GM19351 (cell line): ENCODE measurements around the gene PACSIN2.
"Not testable (repeated sequence)": the region's sequence is repeated elsewhere in the genome, so short reads cannot be mapped to it uniquely, and the experiment has no call there.

Experiments used
- ATAC-seq: cut with Tn5 transposase; IDR thresholded peaks from one replicate; pipeline ENCODE4 v1.9.1; 2021; ENCODE audit warnings: mild to moderate bottlenecking, moderate library complexity; ENCODE audit not compliant: unreplicated experiment

The PACSIN2 gene

DNA sequence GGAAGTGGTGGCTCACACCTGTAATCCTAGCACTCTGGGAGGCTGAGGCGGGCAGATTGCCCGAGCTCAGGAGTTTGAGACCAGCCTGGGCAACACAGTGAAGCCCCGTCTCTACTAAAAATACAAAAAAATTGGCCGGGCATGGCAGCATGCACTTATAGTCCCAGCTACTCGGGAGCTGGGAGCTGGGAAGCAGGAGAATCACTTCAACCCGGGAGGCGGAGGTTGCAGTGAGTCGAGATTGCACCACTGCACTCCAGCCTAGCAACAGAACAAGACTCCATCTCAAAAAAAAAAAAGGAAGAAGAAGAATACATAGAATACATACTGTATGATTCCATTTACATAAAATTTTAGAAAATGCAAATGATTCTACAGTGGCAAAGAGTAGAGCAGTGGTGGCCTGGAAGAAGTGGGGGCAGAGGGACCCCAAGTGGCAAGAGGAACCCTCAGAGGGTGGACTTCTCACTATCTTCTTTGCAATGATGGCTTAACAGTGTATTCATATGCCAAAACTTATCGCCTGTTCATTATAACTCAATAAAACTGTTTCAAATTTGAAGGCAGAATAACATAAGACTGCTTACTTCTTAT, 22.0 kb downstream of the PACSIN2 start:
- no peak for ATAC-seq

DNA sequence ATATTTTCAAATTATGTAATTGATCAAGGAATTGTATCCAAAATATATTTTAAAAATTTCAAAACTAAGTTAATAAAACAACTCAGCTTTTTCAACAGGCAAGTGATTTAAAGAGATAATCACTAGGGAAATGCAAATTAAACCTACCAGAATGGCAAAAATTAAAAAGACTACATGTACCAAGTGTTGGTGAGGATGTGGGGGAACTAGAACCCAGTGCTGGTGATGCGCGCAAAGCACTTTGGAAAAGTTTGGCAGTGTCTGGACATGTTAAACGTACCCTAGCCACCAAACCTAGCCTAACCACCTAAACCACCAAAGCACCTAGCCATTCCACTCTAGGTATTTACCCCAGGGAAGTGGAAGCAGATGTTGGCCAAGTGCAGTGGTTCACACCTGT, 22.9 kb downstream of the PACSIN2 start:
- no peak for ATAC-seq

GRCh38 chr22:42991010-42991651, 23.8 kb downstream of the PACSIN2 start:
- ATAC-seq: no peak

DNA sequence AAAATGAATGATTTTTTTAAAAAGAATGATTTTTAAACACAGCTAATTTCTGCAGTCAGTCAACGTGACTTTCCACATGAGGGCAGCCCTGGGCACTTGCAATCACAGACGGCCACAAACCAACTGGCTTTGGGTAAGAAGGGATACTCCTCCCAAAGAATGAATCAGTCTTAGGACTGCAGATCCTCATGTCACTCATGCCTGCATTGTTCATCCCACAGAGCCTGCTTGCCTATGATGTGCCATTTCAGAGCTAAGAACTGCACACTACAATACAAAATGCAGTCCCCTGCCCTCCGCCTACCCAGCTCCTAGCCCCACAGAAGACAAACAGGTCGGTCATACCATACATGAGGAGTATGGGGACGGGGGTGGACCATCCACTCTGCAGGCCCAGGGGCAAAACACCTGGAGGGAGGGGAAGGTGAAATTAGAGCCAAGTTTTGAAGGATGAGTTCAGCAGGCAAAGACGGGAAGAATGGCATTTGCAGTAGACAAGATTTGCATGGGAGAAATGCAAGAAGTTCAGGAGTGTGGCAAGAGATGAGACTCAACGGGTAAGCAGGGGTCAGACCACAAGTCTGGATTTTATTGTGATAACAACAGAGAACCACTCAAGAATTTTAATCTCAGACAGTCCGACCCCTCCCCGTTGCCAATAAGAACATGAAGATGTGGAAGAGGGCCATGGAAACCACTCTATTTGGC, 24.7 kb downstream of the PACSIN2 start:
- no peak for ATAC-seq

DNA sequence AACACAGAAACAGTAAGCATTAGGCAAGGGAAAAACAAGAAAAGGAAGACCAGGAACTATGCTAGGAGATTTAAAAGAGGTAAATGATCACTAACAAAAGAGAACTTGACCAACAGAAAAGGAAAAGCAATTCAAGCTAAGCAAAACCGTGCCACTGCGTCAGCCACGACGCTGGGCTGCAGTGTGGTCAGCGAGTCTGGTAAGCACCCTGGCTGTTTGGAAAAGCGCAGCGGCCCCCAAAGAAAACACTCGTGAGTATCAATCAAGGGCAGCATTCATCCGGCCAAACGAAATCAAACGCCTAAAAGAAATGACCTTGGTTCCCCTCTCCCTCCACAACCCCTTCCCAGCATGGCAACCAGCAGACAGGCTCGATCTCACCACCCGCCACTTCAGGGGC, 28.8 kb downstream of the PACSIN2 start:
- ATAC-seq: no peak

GRCh38 chr22:42985531-42985905, 29.4 kb downstream of the PACSIN2 start:
- ATAC-seq: no peak

- ATAC-seq: no peak
These were observed 30.0 kb downstream of the PACSIN2 start for GRCh38 chr22:42984814-42985530.

DNA sequence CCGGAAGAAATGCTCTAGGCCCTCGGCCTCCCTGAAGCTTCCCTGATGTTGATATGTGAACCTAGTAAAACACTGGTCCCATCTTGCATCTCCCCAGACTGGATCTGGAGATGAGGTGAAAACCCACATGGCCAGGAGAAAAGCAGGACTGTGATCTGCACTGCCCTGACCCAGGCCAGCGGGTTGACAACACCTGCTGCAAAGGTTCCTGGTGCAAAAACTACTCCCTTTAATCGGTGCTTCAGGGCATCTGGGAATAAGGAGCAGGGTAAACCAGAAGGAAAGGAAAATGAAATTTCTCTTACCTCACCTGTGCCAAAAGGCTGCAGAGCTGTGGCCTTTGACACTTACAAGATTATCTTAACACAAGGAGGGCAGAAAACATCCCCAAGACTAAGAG, 30.6 kb downstream of the PACSIN2 start:
- ATAC-seq: no peak

DNA sequence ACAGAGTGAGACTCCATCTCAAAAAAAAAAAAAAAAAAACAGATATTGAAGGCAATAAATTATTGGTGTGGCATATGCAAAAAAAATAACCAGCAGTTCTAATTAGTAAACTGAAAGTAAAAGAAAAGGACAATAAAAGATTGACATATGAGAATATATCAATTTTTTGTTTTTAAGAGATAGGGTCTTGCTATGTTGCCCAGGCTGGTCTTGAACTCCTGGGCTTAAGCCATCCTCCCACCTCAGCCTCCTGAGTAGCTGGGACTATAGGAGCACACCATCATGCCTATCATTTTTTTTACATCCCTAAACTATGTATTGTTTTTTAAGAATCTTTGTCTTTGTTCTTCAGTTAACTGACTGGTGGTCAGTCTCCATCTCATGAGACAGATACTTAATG, 31.5 kb downstream of the PACSIN2 start:
- ATAC-seq: no peak

DNA sequence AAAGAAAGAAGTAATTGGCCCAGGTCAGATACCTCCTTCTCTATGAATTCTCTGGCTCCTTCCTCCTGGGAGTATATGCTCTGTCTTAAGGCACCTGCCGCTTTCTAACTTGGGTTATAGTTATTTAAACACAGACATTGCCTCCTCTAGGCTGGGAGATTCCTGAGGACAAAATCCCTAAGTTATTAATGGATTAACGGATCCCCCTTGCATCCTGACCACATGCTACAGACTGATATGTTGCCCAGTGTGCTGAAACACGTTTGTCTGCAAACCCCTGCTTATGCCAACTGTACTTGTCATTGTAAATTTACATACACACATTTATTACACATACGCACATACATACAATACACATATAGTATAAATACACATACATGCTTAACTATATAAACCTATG, 35.3 kb downstream of the PACSIN2 start:
- no peak for ATAC-seq

- ATAC-seq: no peak
These were observed 36.4 kb downstream of the PACSIN2 start for GRCh38 chr22:42978453-42979103.

DNA sequence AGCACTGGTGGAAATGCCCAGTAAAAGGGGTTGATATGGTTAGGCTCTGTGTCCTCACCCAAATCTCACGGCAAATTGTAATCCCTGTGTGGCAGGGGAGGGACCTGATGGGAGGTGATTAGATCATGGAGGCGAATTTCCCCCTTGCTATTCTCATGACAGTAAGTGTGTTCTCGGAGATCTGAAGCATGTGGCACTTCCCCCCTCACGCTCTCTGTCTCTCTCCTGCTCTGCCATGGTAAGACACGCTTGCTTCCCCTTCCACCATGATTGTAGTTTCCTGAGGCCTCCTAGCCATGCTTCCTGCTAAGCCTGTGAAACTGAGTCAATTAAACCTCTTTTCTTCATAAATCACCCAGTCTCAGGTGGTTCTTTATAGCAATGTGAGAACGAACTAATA, 37.4 kb downstream of the PACSIN2 start:
- no peak for ATAC-seq

- no peak for ATAC-seq
These were observed 38.6 kb downstream of the PACSIN2 start for GRCh38 chr22:42976217-42976933.

DNA sequence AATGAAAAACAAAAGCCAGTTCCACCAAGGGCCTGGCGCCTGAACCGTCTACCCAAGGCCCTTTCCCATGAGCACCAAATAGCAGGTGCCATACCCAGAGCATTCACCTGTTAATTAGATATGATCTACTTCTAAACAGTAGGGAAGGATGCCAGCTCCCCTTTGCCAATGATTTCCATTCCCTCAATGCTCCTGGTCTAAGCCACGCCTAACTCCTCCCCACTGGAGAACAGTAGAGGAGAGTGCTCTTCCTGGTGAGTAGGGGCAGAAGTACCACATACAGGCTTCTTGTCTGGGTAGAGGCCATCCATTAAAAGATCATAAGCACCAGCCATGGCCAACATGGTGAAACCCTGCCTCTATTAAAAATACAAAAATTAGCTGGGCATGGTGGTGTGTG, 40.7 kb downstream of the PACSIN2 start:
- ATAC-seq: no peak

- ATAC-seq: no peak
These were observed 41.4 kb downstream of the PACSIN2 start for GRCh38 chr22:42973536-42973881.

- no peak for ATAC-seq
These were observed 42.1 kb downstream of the PACSIN2 start for GRCh38 chr22:42972649-42973535.

GRCh38 chr22:42971473-42971860, 43.5 kb downstream of the PACSIN2 start:
- not testable (repeated sequence) for ATAC-seq

- ATAC-seq: no peak
These were observed 44.9 kb downstream of the PACSIN2 start for GRCh38 chr22:42970029-42970428.

DNA sequence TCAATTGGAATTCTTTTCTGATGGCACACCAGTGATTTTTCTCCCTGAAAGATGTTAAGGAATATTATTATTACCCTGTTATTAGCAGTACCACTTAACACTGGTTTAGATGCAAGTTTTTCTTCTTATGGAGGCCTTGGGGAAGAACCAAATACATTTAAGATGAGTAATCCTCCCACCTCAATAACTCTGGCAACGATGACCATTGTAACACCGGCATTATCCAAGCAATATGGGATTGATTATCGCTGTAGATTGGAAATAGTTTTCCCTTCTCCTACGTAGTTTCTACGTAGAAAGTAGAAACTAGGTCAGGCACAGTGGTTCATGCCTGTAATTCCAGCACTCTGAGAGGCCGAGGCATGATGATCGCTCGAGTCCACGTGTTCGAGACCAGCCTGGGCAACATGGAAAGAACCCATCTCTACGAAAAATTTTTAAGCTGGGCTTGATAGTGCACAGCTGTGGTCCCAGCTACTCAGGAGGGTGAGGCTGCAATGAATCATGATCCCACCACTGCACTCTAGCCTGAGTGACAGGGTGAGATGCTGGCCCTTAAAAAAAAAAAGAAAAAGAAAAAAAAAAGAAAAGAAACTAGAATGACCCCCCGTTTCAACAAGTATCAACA, 45.5 kb downstream of the PACSIN2 start:
- ATAC-seq: no peak
